ELF-1 (cell line): ENCODE data around the gene TRABD.
A peak's percentile ranks its signal among the peaks of the same experiment; 100 is the strongest.

Experiments
- DNase-seq: peaks from one replicate; pipeline ENCODE4 v3.0.0-alpha.2; 2016; ENCODE audit warnings: low read depth, low spot score

Gene TRABD

GRCh38 chr22:50186761-50187523, 1.2 kb downstream of the TRABD start:
- DNase-seq, result no peak

DNA sequence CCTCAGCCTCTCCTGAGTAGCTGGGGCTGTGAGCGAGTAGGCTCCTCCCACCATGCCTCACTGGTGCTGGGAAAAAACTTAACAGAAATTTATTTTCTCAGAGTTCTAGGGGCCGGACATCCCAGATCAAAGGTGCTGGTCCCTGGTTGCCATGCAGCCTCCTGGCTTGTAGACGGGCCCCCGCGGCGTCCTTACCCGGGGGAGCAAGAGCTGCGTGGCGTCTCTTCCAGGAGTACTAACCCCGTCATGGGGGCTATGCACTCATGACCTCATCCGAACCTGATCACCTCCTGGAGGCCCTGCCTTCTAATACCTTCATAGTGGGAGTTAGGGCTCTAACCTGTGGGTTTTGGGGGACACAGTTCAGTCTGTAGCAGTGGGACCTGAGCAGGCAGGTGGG, 2.6 kb downstream of the TRABD start:
- no peak for DNase-seq

DNA sequence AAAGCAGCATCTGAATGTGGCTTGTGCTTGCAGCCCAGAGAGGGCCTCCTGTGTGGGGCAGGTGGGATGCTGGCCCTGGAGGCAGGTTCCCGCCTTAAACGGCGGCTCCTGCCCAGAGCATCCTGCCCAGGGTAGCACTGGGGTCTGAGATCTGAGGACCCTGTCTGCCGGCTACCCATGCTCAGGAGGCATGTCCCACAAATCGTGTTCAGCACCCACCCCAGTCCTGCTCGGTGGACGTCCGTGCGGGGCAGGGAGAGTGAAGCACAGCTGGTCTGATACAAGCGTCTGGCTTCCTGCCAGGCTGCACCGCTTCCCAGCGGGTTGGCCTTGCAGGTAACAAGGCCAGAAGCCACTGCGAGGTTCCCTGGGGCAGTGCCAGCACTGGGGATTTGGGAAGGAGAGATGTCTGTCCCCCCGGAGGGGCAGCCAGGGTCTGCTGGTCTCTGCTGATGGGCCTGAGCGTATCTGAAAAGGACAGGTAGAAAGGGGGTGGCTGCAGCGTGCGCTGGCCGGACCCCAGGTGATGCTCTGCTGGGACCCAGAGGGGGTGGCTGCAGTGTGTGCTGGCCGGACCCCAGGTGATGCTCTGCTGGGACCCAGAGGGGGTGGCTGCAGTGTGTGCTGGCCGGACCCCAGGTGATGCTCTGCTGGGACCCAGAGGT, 3.6 kb downstream of the TRABD start:
- DNase-seq, result no peak

GRCh38 chr22:50189849-50190181, 4.1 kb downstream of the TRABD start:
- DNase-seq, result no peak

- DNase-seq, result peak; percentile 88
Observed at GRCh38 chr22:50190182-50190940, 4.6 kb downstream of the TRABD start.

DNA sequence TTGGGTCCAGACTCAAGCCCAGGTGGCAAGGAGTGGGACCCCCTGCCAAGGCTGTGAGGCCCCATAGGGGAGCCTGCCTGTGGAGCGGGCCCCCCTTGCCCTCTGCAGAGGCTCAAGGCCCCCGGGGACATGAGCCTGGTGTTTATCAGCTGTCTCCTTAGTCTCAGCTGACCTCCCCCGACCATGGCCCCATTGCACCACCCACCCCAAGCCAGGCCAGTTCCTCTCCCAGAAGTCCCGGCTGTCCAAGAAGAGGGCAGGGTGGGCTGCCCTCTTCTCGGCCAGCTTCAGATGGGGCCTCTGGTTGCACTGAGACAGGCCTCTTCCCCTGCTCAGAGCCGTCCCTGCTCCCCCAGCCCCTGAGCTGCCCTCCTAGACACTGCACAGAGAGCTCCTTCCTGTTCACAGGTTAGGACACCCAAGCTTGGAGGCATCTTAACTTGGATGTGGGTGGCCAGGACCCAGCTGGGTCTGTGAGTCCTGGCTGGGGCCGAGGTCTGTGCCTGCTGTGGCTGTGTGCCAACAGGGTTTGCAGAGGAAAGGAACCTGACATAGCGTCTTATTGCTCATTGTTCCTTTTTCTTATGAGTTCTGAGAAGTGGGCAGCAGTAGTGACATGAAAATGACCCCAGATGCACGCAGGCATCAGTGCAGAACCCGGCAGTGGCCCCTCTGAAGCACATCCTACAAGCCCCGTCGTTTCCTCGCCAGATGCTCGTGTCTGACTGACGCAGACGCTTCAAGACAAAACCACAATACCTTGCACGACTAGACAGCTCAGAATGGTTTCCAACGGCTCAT, 5.4 kb downstream of the TRABD start:
- no peak for DNase-seq

DNA sequence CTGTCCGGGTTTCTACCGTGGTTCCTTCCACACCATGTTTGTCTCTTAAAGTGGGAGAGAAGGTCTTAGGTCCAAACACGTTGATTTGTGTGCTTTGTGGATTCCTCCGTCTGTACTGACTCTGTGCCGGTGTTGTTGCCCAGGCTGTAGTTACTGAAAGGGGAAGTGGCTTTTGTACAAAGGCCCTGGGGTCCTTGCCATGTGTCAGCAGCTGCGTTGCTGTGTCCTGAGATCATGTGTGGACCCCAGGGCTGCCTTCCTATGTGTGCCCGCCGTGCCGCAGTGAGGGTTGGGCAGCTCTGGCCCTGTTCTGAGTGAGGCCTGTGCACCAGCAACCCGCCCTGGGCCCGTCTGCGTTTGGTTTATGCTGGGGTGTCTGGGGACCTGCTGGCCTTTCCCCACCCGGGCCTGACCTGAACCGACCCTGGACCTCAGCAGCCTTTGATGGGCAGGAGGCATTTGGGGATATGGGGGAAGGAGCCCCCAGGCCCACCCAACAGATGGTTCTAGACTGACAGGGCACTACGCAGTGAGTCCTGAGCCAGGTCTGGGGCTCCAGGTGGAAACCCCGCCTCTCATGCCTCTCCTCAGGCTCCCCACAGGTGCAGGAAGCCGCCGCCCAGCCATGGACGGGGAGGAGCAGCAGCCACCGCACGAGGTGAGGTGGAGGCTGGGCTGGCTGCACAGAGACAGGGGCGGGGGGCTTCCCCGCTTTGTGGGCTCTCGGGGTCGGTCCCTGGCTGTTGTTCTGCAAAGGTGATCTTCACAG, 6.9 kb downstream of the TRABD start:
- DNase-seq, result no peak

DNA sequence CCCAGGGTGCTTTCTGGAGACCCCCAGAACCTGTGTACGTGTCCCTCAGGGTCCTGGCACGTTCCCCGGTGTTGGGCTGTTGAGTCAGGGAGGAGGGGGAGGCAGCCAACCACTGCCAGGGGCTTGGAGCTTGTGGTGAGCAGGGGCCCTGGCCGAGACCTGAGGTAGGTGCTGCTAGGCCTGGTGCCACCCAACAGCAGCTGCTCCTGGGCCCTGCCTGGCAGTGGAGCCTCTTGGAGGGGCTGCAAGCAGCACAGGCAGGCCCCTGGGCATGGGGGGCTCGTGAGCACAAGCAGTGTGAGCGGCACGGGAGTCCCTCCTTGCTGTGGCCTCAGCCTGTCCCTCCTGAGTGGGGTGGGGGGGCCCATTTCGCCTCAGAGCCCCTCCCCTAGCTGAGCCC, 7.9 kb downstream of the TRABD start:
- no peak for DNase-seq

- DNase-seq, result no peak
Observed at GRCh38 chr22:50194037-50194805, 8.5 kb downstream of the TRABD start.

DNA sequence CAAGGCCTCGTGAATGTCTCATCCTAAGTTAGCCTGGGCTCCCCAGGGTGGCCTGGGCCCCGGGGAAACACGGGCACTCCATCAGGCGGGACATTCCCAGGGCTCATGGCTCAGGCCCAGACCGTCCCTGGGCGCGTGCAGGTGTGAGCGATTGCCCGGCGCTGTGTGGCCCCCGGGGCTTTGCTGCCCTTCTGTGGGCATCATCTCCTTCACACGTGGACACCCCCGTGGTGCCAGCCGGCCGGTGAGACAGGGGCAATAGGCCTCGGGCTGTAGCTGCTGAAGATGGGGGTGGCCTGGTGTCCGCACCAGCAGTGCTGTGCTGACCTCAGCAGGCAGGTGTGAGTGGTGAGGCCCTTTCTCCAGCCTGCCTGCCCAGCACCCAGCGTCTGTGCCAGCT, 10.5 kb downstream of the TRABD start:
- DNase-seq, result no peak

DNA sequence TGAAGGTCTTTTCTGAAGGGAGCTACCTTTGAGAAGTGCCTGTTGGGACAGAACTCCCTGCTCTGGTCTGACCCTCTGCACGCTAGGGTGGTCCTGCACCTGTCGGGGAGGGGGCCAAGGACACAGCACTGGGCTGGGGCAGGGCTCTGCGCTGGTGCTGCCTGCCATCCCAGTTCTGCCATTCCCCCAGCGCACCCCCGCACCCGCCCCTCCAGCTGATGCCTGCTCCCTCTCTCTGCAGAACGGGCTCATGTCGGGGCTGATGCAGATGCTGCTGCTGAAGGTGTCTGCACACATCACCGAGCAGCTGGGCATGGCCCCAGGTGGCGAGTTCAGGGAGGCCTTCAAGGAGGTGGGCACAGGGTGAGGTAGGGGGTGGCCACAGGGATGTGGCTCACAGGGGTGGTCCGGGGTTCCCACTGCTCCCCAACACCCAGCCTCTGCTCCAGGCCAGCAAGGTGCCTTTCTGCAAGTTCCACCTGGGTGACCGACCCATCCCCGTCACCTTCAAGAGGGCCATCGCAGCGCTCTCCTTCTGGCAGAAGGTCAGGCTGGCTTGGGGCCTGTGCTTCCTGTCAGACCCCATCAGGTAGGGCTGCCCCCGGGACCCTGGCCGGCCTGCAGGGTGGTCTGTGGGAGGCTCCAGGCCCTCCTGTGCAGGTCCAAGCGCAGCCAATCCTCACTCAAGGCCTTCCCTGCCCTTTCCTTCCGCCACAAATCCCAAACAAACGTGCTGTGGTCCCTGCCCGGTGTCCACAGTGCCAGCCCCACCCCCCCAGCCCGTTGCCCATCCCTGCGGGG, 11.5 kb downstream of the TRABD start:
- DNase-seq, result no peak

- DNase-seq, result no peak
Observed at GRCh38 chr22:50197856-50198623, 12.3 kb downstream of the TRABD start.

GRCh38 chr22:50198624-50199017, 12.9 kb downstream of the TRABD start:
- DNase-seq, result no peak

- DNase-seq, result no peak
Observed at GRCh38 chr22:50199251-50199721, 13.6 kb downstream of the TRABD start.

DNA sequence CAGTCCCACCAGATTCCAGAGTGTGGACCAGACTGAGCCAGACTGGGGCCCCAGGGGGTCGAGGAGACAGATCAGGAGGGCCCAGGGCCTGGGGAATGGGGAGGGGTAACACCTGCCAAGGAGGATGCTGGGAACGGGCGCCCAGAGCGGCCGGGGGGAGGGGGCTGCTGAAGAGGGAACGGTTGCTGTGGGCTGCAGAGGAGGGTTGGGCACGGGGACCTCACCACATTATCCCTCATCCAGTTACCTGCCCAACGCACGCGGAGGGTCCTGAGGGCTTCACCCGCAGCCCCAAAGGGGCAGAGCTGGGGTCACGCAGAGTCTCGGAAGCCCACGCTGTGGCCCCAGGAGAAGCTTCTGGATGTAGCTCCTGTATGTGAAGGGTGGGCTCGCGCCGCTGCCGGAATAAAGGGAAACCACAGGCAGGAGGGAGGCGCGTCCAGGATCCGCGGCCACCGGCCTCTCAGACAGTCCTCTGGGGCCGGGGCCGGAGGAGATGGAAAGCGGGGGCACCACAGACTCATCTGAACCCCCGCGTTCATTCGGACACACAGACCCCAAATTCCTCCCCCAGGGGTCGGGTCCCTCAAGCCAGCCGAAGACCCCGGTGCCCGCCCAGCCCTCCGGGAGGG, 14.2 kb downstream of the TRABD start:
- peak; percentile 59 for DNase-seq

DNA sequence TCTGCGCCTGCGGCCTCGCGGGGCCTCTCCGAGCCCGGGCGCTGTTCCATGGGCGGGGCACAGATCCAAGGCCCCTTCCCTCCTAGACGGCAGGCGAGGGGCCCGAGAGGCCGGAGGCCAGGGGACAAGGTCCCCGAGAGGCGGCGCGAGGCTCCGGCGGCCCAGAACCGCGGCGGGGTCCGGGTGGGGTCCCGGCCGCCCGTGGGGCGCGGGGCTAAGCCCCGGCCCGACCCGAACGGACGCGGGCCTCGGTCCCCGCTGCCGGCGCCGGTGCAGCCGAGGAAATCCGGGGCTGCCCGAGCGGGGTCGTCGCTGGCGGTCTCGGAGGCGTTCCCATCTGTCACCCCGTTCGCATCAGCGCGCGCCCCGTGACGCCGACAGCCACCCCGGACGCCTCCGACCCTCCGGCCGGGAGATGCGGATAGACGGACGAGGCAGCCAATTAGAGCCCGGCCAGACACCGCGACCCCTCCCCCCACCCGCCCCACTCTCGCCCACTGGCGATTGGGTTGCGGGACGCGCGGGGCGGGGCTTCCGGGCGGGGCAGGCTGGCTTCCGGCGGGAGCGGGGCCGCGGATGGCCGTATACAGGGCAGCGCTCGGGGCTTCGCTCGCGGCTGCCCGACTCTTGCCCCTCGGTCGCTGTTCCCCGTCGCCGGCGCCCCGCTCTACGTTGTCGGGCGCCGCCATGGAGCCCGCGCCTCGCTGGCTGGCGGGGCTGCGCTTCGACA, 14.9 kb downstream of the TRABD start, which contains the start of gene SELENOO:
Gene SELENOO, plus strand, starts transcription at position 551 of the 730 bp plus-strand sequence. Its CDS starts 26 bp downstream, at position 577.
- DNase-seq, result peak; percentile 83
